Neural crest cell (in vitro differentiated cells): ENCODE measurements around the gene NRG3. TPM values are rescaled to one million over a fixed set of nuclear protein-coding genes. Genes with fewer than 3 reads are reported as not detected.

ENCODE experiments used
- DNase-seq: peaks from one replicate; pipeline ENCODE4 v3.0.0; 2021; ENCODE audit warnings: low read depth, mixed read lengths, low spot score
- H3K27ac Mint-ChIP-seq: one replicate; pipeline ENCODE4 v1.8.0; 2021; ENCODE audit warnings: mild to moderate bottlenecking, mixed read lengths; ENCODE audit not compliant: unreplicated experiment
- H3K27me3 Mint-ChIP-seq: 2 replicates; pipeline ENCODE4 v1.8.0; 2021; ENCODE audit warnings: low read depth, mild to moderate bottlenecking, mixed read lengths
- H3K36me3 Mint-ChIP-seq: 2 replicates; pipeline ENCODE4 v1.8.0; 2021; ENCODE audit warnings: low read depth, mild to moderate bottlenecking, mixed read lengths
- H3K4me1 Mint-ChIP-seq: 2 replicates; pipeline ENCODE4 v1.8.0; 2021; ENCODE audit warnings: mixed read lengths
- H3K4me3 Mint-ChIP-seq: one replicate; pipeline ENCODE4 v1.8.0; 2021; ENCODE audit warnings: mild to moderate bottlenecking, mixed read lengths
- H3K9me3 Mint-ChIP-seq: 2 replicates; pipeline ENCODE4 v1.8.0; 2021; ENCODE audit warnings: mixed read lengths
- total RNA-seq: library from RNA; stranded (reverse); gene quantifications from 2 replicates; pipeline ENCODE4 v1.2.1, GENCODE V29; 2021
- TF ChIP-seq, protein P1 (sequence below): fragments of 200-600 bp; sonication (generic); conservative IDR thresholded peaks from 2 replicates; pipeline ENCODE4 v1.5.0; 2021; ENCODE audit warnings: antibody characterized with exemption, mild to moderate bottlenecking

The NRG3 gene
- total RNA-seq, 1 donor from 2014 or later: 3.1 TPM

DNA sequence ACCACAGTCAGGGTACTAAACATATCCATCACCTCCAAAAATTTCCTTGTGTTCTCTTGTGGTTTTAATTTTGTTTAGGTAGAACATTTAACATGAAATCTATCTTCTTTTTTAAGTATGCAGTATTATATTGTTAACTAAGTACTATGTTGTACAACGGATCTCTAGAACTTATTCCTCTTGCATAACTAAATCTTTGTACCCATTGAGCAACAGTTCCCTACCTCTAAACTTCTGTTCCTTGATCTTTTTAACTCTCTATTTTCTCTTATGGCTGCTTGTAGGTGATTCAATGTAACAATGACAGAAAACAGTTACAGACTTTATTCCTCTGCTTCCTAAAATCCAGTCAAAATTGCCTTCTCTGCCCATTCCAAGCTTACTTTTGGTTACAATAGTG lies 9.9 kb downstream of the NRG3 start:
- H3K4me3 Mint-ChIP-seq: no peak overlapping the region
- DNase-seq: no peak
- H3K36me3 Mint-ChIP-seq: no peaks in the 10 kb centered on the region
- TF ChIP-seq, protein P1, sequence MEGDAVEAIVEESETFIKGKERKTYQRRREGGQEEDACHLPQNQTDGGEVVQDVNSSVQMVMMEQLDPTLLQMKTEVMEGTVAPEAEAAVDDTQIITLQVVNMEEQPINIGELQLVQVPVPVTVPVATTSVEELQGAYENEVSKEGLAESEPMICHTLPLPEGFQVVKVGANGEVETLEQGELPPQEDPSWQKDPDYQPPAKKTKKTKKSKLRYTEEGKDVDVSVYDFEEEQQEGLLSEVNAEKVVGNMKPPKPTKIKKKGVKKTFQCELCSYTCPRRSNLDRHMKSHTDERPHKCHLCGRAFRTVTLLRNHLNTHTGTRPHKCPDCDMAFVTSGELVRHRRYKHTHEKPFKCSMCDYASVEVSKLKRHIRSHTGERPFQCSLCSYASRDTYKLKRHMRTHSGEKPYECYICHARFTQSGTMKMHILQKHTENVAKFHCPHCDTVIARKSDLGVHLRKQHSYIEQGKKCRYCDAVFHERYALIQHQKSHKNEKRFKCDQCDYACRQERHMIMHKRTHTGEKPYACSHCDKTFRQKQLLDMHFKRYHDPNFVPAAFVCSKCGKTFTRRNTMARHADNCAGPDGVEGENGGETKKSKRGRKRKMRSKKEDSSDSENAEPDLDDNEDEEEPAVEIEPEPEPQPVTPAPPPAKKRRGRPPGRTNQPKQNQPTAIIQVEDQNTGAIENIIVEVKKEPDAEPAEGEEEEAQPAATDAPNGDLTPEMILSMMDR: no peak
- H3K27me3 Mint-ChIP-seq: peaks cover 13% of the 10 kb centered on the region
- H3K9me3 Mint-ChIP-seq: no peaks in the 10 kb centered on the region
- no peak overlapping the region for H3K27ac Mint-ChIP-seq
- H3K4me1 Mint-ChIP-seq: no peaks in the 10 kb centered on the region

DNA sequence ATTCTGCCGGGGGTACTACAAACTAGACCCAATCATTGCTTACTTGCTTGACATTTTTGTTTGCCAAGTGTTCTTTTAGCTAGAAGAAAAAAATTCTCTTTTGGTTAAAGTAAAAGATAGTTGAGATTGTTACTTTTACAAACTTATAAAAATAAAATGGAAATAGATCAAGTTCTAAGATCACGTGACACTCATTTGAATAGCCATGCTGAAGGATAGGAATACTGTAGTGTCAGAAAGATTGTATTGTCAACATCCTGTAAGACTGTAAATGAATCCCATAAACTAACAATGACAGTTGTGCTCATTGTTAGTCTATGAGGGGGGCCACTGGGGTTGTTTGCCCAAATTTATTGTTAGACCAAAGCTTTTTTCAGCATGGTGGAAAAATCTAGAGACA lies 10.5 kb downstream of the NRG3 start:
- Mint-ChIP-seq H3K27ac (no peak overlapping the region), H3K36me3 (no peaks in the 10 kb centered on the region), H3K27me3 (peaks cover 10% of the 10 kb centered on the region), H3K4me3 (no peak overlapping the region), H3K9me3 (no peaks in the 10 kb centered on the region), H3K4me1 (no peaks in the 10 kb centered on the region)
- TF ChIP-seq, protein P1: no peak
- no peak for DNase-seq

DNA sequence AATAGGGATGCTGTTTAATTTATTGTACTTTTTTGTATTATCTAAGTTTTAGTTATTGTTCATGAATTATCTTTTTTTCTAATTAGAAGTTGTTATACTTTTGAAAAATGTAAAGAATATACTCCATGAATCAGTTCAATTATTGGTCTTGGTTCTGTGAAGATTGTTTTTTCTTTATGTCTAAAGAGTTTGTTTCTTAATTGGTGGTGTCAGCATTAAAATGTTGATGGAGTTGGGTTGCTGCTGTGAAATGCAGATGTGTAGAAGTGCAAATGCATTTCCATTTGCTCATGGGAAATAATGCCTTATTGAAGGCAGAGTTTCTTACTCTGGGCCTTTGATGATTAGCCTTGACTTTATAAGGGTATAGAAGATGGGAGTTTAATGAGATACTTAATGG lies 11.9 kb downstream of the NRG3 start:
- H3K27ac Mint-ChIP-seq: no peak overlapping the region
- H3K36me3 Mint-ChIP-seq: no peaks in the 10 kb centered on the region
- H3K27me3 Mint-ChIP-seq: peaks cover 2% of the 10 kb centered on the region
- TF ChIP-seq, protein P1: no peak
- H3K4me3 Mint-ChIP-seq: no peak overlapping the region
- no peak for DNase-seq
- H3K9me3 Mint-ChIP-seq: no peaks in the 10 kb centered on the region
- H3K4me1 Mint-ChIP-seq: no peaks in the 10 kb centered on the region

DNA sequence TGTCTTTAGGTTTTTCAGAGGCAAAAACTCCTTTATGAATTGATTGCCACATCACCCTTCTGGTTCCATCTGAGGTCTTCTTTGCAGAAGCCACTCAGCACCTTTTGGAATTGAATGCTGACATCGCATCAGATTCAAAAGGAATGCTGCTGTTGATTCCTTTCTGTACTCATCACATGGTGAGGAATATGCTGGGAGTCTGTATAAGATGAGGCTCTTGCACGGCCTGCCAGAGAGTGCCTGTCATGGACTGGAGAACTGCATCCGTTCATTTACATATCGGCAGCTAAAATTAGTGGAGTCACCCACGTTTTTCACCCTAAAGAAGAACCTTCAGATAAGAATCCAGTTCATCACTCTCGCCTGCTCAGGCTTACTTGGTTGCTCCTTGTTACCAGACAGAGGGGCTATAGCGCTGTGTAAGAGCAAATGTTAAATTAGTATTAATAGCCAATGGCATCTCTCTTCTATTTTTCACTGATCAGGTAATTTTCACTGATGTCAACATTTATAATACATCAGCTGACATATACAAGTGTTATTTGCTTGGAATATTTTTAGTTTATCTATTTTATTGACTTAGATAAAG lies 14.3 kb downstream of the NRG3 start:
- no peaks in the 10 kb centered on the region for H3K36me3 Mint-ChIP-seq
- no peak overlapping the region for H3K27ac Mint-ChIP-seq
- no peak for DNase-seq
- TF ChIP-seq, protein P1: no peak
- H3K9me3 Mint-ChIP-seq: no peaks in the 10 kb centered on the region
- peaks cover 2% of the 10 kb centered on the region for H3K27me3 Mint-ChIP-seq
- no peak overlapping the region for H3K4me3 Mint-ChIP-seq
- no peaks in the 10 kb centered on the region for H3K4me1 Mint-ChIP-seq

DNA sequence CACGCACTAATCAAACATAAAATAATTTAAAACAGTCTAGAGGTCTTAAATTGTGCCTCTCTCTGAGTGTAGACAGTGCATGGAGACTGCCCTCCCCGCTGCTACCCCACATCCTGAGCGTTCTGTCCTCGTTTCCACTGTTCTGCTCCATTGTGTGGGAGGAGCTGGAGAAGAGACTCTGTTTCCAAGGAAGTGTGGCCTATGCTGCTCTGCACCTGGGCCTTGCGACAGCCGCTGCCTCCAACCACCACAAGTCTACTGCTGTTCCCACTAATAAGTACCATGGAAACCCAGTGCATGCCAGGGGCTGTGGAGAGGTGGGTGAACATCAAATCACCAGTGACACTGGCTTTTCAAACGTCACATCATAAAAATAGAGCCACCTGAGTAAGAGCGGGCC lies 19.6 kb downstream of the NRG3 start:
- no peak overlapping the region for H3K4me3 Mint-ChIP-seq
- H3K27ac Mint-ChIP-seq: no peak overlapping the region
- H3K9me3 Mint-ChIP-seq: no peaks in the 10 kb centered on the region
- TF ChIP-seq, protein P1: no peak
- no peak for DNase-seq
- H3K27me3 Mint-ChIP-seq: no peaks in the 10 kb centered on the region
- H3K36me3 Mint-ChIP-seq: no peaks in the 10 kb centered on the region
- no peaks in the 10 kb centered on the region for H3K4me1 Mint-ChIP-seq
